IMR-90 (cell line): ENCODE results near the gene HINT2. TPM values are rescaled to one million over a fixed set of nuclear protein-coding genes. Genes with fewer than 3 reads are reported as not detected.
A peak's percentile ranks its signal among the peaks of the same experiment; 100 is the strongest.

Experiments
- ATAC-seq: fragments of 200-7000 bp; cut with Tn5 transposase; 2 replicates; pipeline ENCODE4 v1.9.1; 2020; ENCODE audit warnings: low read depth, mild to moderate bottlenecking, moderate library complexity
- BruUV-seq: library from RNA; stranded (reverse); fragments of 400-500 nt; replicated peaks from 2 replicates; lab custom pipeline; 2021; lab: Mats Ljungman, UMichigan
- CTCF ChIA-PET: fragments of 300-600 bp; formaldehyde crosslinking; extraction: SDS; loops from one replicate; lab custom pipeline; 2021; ENCODE audit warnings: antibody characterized with exemption; lab: Yijun Ruan, JAX
- POLR2A ChIA-PET: fragments of 300-600 bp; sonication (Branson Sonifier 250); formaldehyde crosslinking; loops from one replicate; lab custom pipeline; 2022; ENCODE audit warnings: antibody characterized with exemption; ENCODE audit not compliant: unreplicated experiment; lab: Charles Lee
- DNase-seq: peaks from one replicate; pipeline ENCODE4 v3.0.0; 2013
- H2AFZ ChIP-seq: replicated peaks from 2 replicates; pipeline ENCODE3; 2013; ENCODE audit warnings: low read length, mild to moderate bottlenecking; ENCODE audit not compliant: poor library complexity
- H2AK5ac ChIP-seq: 2 replicates; pipeline ENCODE4 v1.6.1; 2013; ENCODE audit warnings: low read depth, low read length, inconsistent platforms
- H2AK9ac ChIP-seq: replicated peaks from 2 replicates; pipeline ENCODE3; 2013; ENCODE audit warnings: mild to moderate bottlenecking, low read depth, low read length, moderate library complexity; ENCODE audit not compliant: poor library complexity
- H2BK120ac ChIP-seq: 2 replicates; pipeline ENCODE4 v1.6.1; 2013; ENCODE audit warnings: low read depth, low read length, inconsistent platforms
- H2BK15ac ChIP-seq: 3 replicates; pipeline ENCODE4 v1.6.1; 2013; ENCODE audit warnings: low read depth, low read length, inconsistent platforms
- H2BK20ac ChIP-seq: 2 replicates; pipeline ENCODE4 v1.6.1; 2013; ENCODE audit warnings: low read depth, mild to moderate bottlenecking, inconsistent platforms, low read length, moderate library complexity
- H2BK5ac ChIP-seq: 2 replicates; pipeline ENCODE4 v1.6.1; 2013; ENCODE audit warnings: mild to moderate bottlenecking, low read depth, low read length, inconsistent platforms; ENCODE audit not compliant: poor library complexity, severe bottlenecking
- H3K14ac ChIP-seq: replicated peaks from 2 replicates; pipeline ENCODE4 v1.6.1; 2013; ENCODE audit warnings: low read depth, low read length, inconsistent platforms
- H3K18ac ChIP-seq: 2 replicates; pipeline ENCODE4 v1.6.1; 2013; ENCODE audit warnings: low read depth, low read length, control low read depth
- H3K23ac ChIP-seq: 2 replicates; pipeline ENCODE4 v1.6.1; 2013; ENCODE audit warnings: low read depth, low read length, inconsistent platforms
- H3K27ac ChIP-seq: 2 replicates; pipeline ENCODE4 v1.5.1; 2013; ENCODE audit warnings: mild to moderate bottlenecking, control low read depth, low read length; ENCODE audit not compliant: insufficient read depth
- H3K27me3 ChIP-seq: 2 replicates; pipeline ENCODE4 v1.6.1; 2013; ENCODE audit warnings: low read length; ENCODE audit not compliant: control insufficient read depth, insufficient read depth
- H3K36me3 ChIP-seq: 2 replicates; pipeline ENCODE4 v1.6.1; 2013; ENCODE audit warnings: low read length, mixed read lengths; ENCODE audit not compliant: control insufficient read depth, insufficient read depth
- H3K4ac ChIP-seq: 2 replicates; pipeline ENCODE4 v1.6.1; 2013; ENCODE audit warnings: low read depth, low read length, inconsistent platforms
- H3K4me1 ChIP-seq: 2 replicates; pipeline ENCODE4 v1.6.1; 2013; ENCODE audit warnings: low read length, mixed read lengths; ENCODE audit not compliant: control insufficient read depth, insufficient read depth
- H3K4me2 ChIP-seq: 2 replicates; pipeline ENCODE4 v1.6.1; 2013; ENCODE audit warnings: low read depth, mild to moderate bottlenecking, control low read depth, low read length, moderate library complexity
- H3K4me3 ChIP-seq: 2 replicates; pipeline ENCODE4 v1.5.1; 2013; ENCODE audit warnings: low read depth, mild to moderate bottlenecking, control low read depth, low read length, moderate library complexity; ENCODE audit not compliant: insufficient read depth
- H3K56ac ChIP-seq: 2 replicates; pipeline ENCODE4 v1.6.1; 2013; ENCODE audit warnings: low read length, inconsistent platforms; ENCODE audit not compliant: insufficient read depth; ENCODE audit errors: extremely low read depth
- H3K79me1 ChIP-seq, 2 experiments: 2 replicates each; pipeline ENCODE4 v1.6.1; 2013; ENCODE audit warnings: low read length in 2 of 2, inconsistent platforms in 1 of 2, low read depth in 1 of 2
- H3K9ac ChIP-seq: 2 replicates; pipeline ENCODE4 v1.6.1; 2013; ENCODE audit warnings: low read depth, low read length, control low read depth
- H3K9me1 ChIP-seq: 2 replicates; pipeline ENCODE4 v1.6.1; 2013; ENCODE audit warnings: low read length, inconsistent platforms; ENCODE audit not compliant: insufficient read depth
- H3K9me3 ChIP-seq: 2 replicates; pipeline ENCODE4 v1.6.1; 2013; ENCODE audit warnings: low read length; ENCODE audit not compliant: control insufficient read depth, insufficient read depth
- H4K20me1 ChIP-seq: 2 replicates; pipeline ENCODE4 v1.6.1; 2013; ENCODE audit warnings: low read length, inconsistent platforms; ENCODE audit not compliant: insufficient read depth
- H4K5ac ChIP-seq: 2 replicates; pipeline ENCODE4 v1.6.1; 2013; ENCODE audit warnings: mild to moderate bottlenecking, low read depth, low read length, control low read depth
- H4K8ac ChIP-seq, 2 experiments: 2 replicates each; pipeline ENCODE4 v1.6.1; 2013; ENCODE audit warnings: low read depth in 2 of 2, low read length in 2 of 2, control low read depth in 1 of 2, inconsistent platforms in 1 of 2
- H4K91ac ChIP-seq: 2 replicates; pipeline ENCODE4 v1.6.1; 2013; ENCODE audit warnings: low read depth, low read length, inconsistent platforms; ENCODE audit not compliant: insufficient read depth
- BHLHE40 ChIP-seq: fragments of 150-350 bp; IDR thresholded peaks from 2 replicates; pipeline ENCODE4 v1.6.1; 2016; ENCODE audit warnings: mild to moderate bottlenecking, low read depth, low read length
- CEBPB ChIP-seq: IDR thresholded peaks from 2 replicates; pipeline ENCODE4 v1.6.1; 2012; ENCODE audit warnings: low read depth, low read length, improper control_type of control experiment
- CHD1 ChIP-seq: IDR thresholded peaks from 2 replicates; pipeline ENCODE4 v1.6.1; 2012; ENCODE audit warnings: low read depth, low read length, improper control_type of control experiment
- CTCF ChIP-seq: conservative IDR thresholded peaks from 2 replicates; pipeline ENCODE4 v1.5.1; 2012; ENCODE audit warnings: mild to moderate bottlenecking, low read depth, low read length, improper control_type of control experiment
- FOS ChIP-seq: fragments of 150-350 bp; IDR thresholded peaks from 2 replicates; pipeline ENCODE4 v1.6.1; 2016; ENCODE audit warnings: low read depth, low read length
- MAFK ChIP-seq: IDR thresholded peaks from 2 replicates; pipeline ENCODE4 v1.6.1; 2012; ENCODE audit warnings: low read depth, low read length, improper control_type of control experiment
- MAZ ChIP-seq: IDR thresholded peaks from 2 replicates; pipeline ENCODE4 v1.6.1; 2012; ENCODE audit warnings: low read depth, mild to moderate bottlenecking, low read length, improper control_type of control experiment, moderate library complexity, borderline replicate concordance
- MXI1 ChIP-seq: IDR thresholded peaks from 2 replicates; pipeline ENCODE4 v1.6.1; 2012; ENCODE audit warnings: low read depth, mild to moderate bottlenecking, low read length, moderate library complexity, borderline replicate concordance
- NFE2L2 ChIP-seq: fragments of 150-350 bp; IDR thresholded peaks from 2 replicates; pipeline ENCODE4 v1.6.1; 2016; ENCODE audit warnings: low read depth, mild to moderate bottlenecking, low read length
- RCOR1 ChIP-seq: IDR thresholded peaks from 2 replicates; pipeline ENCODE4 v1.6.1; 2012; ENCODE audit warnings: mild to moderate bottlenecking, low read length, improper control_type of control experiment; ENCODE audit not compliant: insufficient replicate concordance
- RFX5 ChIP-seq: IDR thresholded peaks from 2 replicates; pipeline ENCODE4 v1.8.0; 2012; ENCODE audit warnings: low read depth, mild to moderate bottlenecking, low read length, moderate library complexity
- SMC3 ChIP-seq: fragments of 150-350 bp; IDR thresholded peaks from 2 replicates; pipeline ENCODE4 v1.6.1; 2016; ENCODE audit warnings: low read depth, mild to moderate bottlenecking, antibody characterized with exemption, low read length, moderate library complexity
- WGBS, 2 experiments: methylation state at CpG; one replicate each; pipeline versions ENCODE4 v1.1.5 to v1.1.7; 2013; ENCODE audit warnings: missing lambda C conversion rate in 2 of 2; ENCODE audit not compliant: insufficient read length in 1 of 2; ENCODE audit errors: extremely low coverage in 2 of 2; 5-methylcytosine and 5-hydroxymethylcytosine counted together
- dilution Hi-C: fragments of 300-500 bp; cut with HindIII; formaldehyde crosslinking; loops from one replicate; pipeline ENCODE4 v1.14.3; 2018; ENCODE audit warnings: low sequenced_read_pairs; ENCODE audit not compliant: unreplicated experiment
- in situ Hi-C: fragments of 300-500 bp; cut with MboI; formaldehyde crosslinking; loops from 3 replicates; pipeline ENCODE4 v1.14.3; 2019; ENCODE audit warnings: low sequenced_read_pairs, inconsistent platforms, mixed read lengths
- intact Hi-C: fragments of 100-400 bp; cut with micrococcal nuclease; formaldehyde crosslinking; loops from 2 replicates; pipeline ENCODE4 v1.10.0; 2022
- polyA plus RNA-seq, 3 experiments: library from polyadenylated mRNA; depleted of rRNA; stranded (reverse); fragments of >200 nt; gene quantifications; 2 replicates each; pipeline ENCODE4 v1.2.3, GENCODE V29; 2012; ENCODE audit warnings: low replicate concordance in 1 of 3
- total RNA-seq: library from RNA; depleted of rRNA; stranded (reverse); fragments of >200 nt; gene quantifications from 2 replicates; pipeline ENCODE4 v1.2.3, GENCODE V29; 2012
- TF ChIP-seq, protein P1 (sequence below): fragments of 150-350 bp; IDR thresholded peaks from 2 replicates; pipeline ENCODE4 v1.6.1; 2017; ENCODE audit warnings: mild to moderate bottlenecking, antibody characterized with exemption, low read length, low read depth
- TF ChIP-seq, protein P2 (sequence below): fragments of 150-350 bp; IDR thresholded peaks from 2 replicates; pipeline ENCODE4 v1.6.1; 2016; ENCODE audit warnings: low read depth, mild to moderate bottlenecking, low read length, moderate library complexity, borderline replicate concordance

The HINT2 gene
- total and polyA plus RNA-seq, 2 of the 4 experiments (the other 2 are of a cell fraction): 7.5 to 20.6 TPM

- in situ Hi-C loops: no loop called here
- TF ChIP-seq CEBPB (no peak), CHD1 (no peak), MXI1 (no peak), RFX5 (no peak), FOS (no peak), MAZ (no peak), BHLHE40 (no peak), MAFK (no peak), NFE2L2 (no peak), CTCF (no peak), RCOR1 (no peak), SMC3 (no peak)
- TF ChIP-seq, protein P1, sequence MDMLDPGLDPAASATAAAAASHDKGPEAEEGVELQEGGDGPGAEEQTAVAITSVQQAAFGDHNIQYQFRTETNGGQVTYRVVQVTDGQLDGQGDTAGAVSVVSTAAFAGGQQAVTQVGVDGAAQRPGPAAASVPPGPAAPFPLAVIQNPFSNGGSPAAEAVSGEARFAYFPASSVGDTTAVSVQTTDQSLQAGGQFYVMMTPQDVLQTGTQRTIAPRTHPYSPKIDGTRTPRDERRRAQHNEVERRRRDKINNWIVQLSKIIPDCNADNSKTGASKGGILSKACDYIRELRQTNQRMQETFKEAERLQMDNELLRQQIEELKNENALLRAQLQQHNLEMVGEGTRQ: no peak
- TF ChIP-seq, protein P2, sequence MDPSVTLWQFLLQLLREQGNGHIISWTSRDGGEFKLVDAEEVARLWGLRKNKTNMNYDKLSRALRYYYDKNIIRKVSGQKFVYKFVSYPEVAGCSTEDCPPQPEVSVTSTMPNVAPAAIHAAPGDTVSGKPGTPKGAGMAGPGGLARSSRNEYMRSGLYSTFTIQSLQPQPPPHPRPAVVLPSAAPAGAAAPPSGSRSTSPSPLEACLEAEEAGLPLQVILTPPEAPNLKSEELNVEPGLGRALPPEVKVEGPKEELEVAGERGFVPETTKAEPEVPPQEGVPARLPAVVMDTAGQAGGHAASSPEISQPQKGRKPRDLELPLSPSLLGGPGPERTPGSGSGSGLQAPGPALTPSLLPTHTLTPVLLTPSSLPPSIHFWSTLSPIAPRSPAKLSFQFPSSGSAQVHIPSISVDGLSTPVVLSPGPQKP: no peak
These were observed 17.3 kb downstream of the HINT2 start for GRCh38 chr9:35797311-35798109.

More at GRCh38 chr9:35797311-35798109, 17.3 kb downstream of the HINT2 start:
- H4K5ac ChIP-seq: no peak overlapping the region
- peaks cover 21% of the 10 kb centered on the region for H3K36me3 ChIP-seq
- no peaks in the 10 kb centered on the region for H4K20me1 ChIP-seq
- DNase-seq (peak; percentile 18), ATAC-seq (no peak)
- H2AK9ac ChIP-seq: no peak overlapping the region
- no peak overlapping the region for H2BK15ac ChIP-seq
- CTCF ChIA-PET: interaction anchor here (1.0 kb wide), 1 partner anchor 29 kb away, joined by 3 read pairs; no protein-coding TSS in a partner anchor
- dilution Hi-C loops: no loop called here
- H3K27ac ChIP-seq: no peak overlapping the region
- H3K9me1 ChIP-seq: peaks cover 46% of the 10 kb centered on the region
- no peak overlapping the region for H2BK120ac ChIP-seq
- POLR2A ChIA-PET: interaction anchor here (0.6 kb wide), 1 partner anchor 15 kb away, joined by 3 read pairs; the partner anchor contains the start of gene SPAG8
- intact Hi-C loops: no loop called here
- H3K4ac ChIP-seq: no peak overlapping the region
- no peak overlapping the region for H4K8ac ChIP-seq
- WGBS, 2 experiments: 80% methylated on average over 1 of the region's 6 CpGs; no CpG with 5 or more reads in 1 of the 2 experiments
- H3K27me3 ChIP-seq: no peaks in the 10 kb centered on the region
- no peak overlapping the region for H3K56ac ChIP-seq
- peaks cover 25 to 58% of the 10 kb centered on the region in 2 experiments for H3K79me1 ChIP-seq
- H2BK20ac ChIP-seq: no peak overlapping the region; the same call in 1 of the 2 replicates
- H4K91ac ChIP-seq: no peak overlapping the region
- no peak overlapping the region for H2AFZ ChIP-seq
- H3K9me3 ChIP-seq: no peaks in the 10 kb centered on the region
- no peak overlapping the region for H3K18ac ChIP-seq
- no peak overlapping the region for H2BK5ac ChIP-seq
- peaks cover 15% of the 10 kb centered on the region for H3K4me1 ChIP-seq
- H3K4me3 ChIP-seq: no peak overlapping the region
- H2AK5ac ChIP-seq: peak overlapping the region; percentile 20; the same call in 1 of the 2 replicates
- H3K23ac ChIP-seq: no peak overlapping the region
- no TSS peak for BruUV-seq
- no peak overlapping the region for H3K9ac ChIP-seq
- no peak overlapping the region for H3K4me2 ChIP-seq
- no peak overlapping the region for H3K14ac ChIP-seq
